HG02852 (cell line): Measurements from ENCODE around the gene SLAMF8.

Experiments used
- ATAC-seq: cut with Tn5 transposase; IDR thresholded peaks from one replicate; pipeline ENCODE4 v1.9.1; 2021; ENCODE audit warnings: mild to moderate bottlenecking, moderate library complexity; ENCODE audit not compliant: unreplicated experiment

SLAMF8 gene

GRCh38 chr1:159817276-159818041 lies 9.2 kb upstream of the SLAMF8 start:
- ATAC-seq: no peak

GRCh38 chr1:159821171-159821867 lies 5.4 kb upstream of the SLAMF8 start:
- ATAC-seq: no peak

- no peak for ATAC-seq
Measured at GRCh38 chr1:159823406-159823805, 3.3 kb upstream of the SLAMF8 start.

- ATAC-seq: no peak
Measured at GRCh38 chr1:159825564-159825963, 1.1 kb upstream of the SLAMF8 start.

- ATAC-seq: no peak
Measured at GRCh38 chr1:159827102-159827490, 423 bp downstream of the SLAMF8 start.

- no peak for ATAC-seq
Measured at GRCh38 chr1:159827549-159827948, 876 bp downstream of the SLAMF8 start.

- ATAC-seq: no peak
Measured at GRCh38 chr1:159828176-159828575, 1.5 kb downstream of the SLAMF8 start.

- ATAC-seq: no peak
Measured at GRCh38 chr1:159828581-159829272, 2.1 kb downstream of the SLAMF8 start.

- ATAC-seq: peak; percentile 76
Measured at GRCh38 chr1:159829273-159829634, 2.6 kb downstream of the SLAMF8 start.

GRCh38 chr1:159829822-159830465 lies 3.3 kb downstream of the SLAMF8 start:
- ATAC-seq: no peak

GRCh38 chr1:159830722-159831121 lies 4.0 kb downstream of the SLAMF8 start:
- no peak for ATAC-seq

- no peak for ATAC-seq
Measured at GRCh38 chr1:159831412-159832141, 4.9 kb downstream of the SLAMF8 start.

- ATAC-seq: no peak
Measured at GRCh38 chr1:159832309-159832708, 5.6 kb downstream of the SLAMF8 start.

GRCh38 chr1:159835356-159835755 lies 8.7 kb downstream of the SLAMF8 start:
- no peak for ATAC-seq

GRCh38 chr1:159835862-159836525 lies 9.3 kb downstream of the SLAMF8 start:
- no peak for ATAC-seq

GRCh38 chr1:159838715-159839114 lies 12.0 kb downstream of the SLAMF8 start:
- peak; percentile 65 for ATAC-seq

GRCh38 chr1:159839116-159839849 lies 12.6 kb downstream of the SLAMF8 start:
- peak; percentile 84 for ATAC-seq

GRCh38 chr1:159841749-159842148 lies 15.1 kb downstream of the SLAMF8 start:
- no peak for ATAC-seq

- ATAC-seq: no peak
Measured at GRCh38 chr1:159843459-159843858, 16.8 kb downstream of the SLAMF8 start.
